OCI-LY7 (cell line): Measurements from ENCODE around the gene CD59.

ENCODE experiments used
- EZH2phosphoT487 ChIP-seq: fragments of 200-600 bp; sonication (generic); IDR thresholded peaks from 2 replicates; pipeline ENCODE4 v1.6.1; 2018; ENCODE audit warnings: low read depth, borderline replicate concordance, mild to moderate bottlenecking, mixed run types, antibody characterized with exemption, low read length, moderate library complexity, mixed read lengths
- TF ChIP-seq, protein P1 (sequence below): fragments of 200-600 bp; sonication (generic); conservative IDR thresholded peaks from 2 replicates; pipeline ENCODE4 v1.5.1; 2014; ENCODE audit warnings: mild to moderate bottlenecking, antibody characterized with exemption, low read length, moderate library complexity, mixed read lengths

DNA sequence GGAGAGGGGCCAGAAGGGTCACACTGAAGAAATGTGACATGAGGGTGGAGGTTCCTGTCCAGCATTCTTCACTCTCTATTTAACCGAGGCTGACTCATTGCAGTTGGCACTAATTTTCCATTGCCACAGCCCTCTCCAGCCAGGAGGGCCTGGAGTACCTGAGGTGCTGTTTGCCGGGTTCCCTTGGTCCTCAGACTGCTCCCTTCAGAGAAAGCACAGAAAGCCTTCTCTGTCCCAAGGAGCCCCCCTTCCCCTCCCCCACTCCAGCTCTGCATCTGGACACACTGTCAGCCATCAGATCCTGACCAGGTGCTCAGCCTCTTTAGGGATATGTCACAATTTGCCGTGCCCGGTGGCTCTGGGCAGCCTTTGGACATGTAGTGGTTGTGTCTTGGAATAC lies 32.4 kb downstream of the CD59 start:
- TF ChIP-seq, protein P1, sequence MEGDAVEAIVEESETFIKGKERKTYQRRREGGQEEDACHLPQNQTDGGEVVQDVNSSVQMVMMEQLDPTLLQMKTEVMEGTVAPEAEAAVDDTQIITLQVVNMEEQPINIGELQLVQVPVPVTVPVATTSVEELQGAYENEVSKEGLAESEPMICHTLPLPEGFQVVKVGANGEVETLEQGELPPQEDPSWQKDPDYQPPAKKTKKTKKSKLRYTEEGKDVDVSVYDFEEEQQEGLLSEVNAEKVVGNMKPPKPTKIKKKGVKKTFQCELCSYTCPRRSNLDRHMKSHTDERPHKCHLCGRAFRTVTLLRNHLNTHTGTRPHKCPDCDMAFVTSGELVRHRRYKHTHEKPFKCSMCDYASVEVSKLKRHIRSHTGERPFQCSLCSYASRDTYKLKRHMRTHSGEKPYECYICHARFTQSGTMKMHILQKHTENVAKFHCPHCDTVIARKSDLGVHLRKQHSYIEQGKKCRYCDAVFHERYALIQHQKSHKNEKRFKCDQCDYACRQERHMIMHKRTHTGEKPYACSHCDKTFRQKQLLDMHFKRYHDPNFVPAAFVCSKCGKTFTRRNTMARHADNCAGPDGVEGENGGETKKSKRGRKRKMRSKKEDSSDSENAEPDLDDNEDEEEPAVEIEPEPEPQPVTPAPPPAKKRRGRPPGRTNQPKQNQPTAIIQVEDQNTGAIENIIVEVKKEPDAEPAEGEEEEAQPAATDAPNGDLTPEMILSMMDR, result no peak
- no peak for TF ChIP-seq EZH2phosphoT487
